ENCODE measurements around the gene FAM117A. TPM values are rescaled to one million over a fixed set of nuclear protein-coding genes. Genes with fewer than 3 reads are reported as not detected.
"Not testable (repeated sequence)": the region's sequence is repeated elsewhere in the genome, so short reads cannot be mapped to it uniquely, and the experiment has no call there.

Gene FAM117A
- total RNA-seq, 2 donors from 2014 or later, result 15.1 to 15.5 TPM

DNA sequence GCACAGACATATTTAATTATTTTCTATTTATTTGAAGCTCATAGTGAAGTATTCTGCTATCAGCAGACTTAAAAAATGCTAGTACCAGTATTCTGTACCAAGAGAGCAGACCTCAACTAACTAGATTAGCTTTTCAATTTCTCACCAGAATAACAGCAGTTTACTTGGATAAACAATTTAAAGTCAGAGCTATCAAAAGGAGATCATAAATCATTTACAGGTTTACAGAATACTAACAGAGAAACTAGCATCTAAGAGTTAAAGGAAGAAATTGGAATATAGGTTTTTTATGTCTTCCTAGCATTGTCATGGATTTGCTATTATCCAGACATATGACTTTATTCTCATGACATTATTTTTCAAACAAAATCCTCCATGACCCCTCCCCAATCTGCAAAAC lies 89.4 kb downstream of the FAM117A start:
- Histone ChIP-seq H3K36me3 (no peaks in the 10 kb centered on the region), H3K4me3 (no peak overlapping the region), H3K4me1 (peaks cover 0 to 71% of the 10 kb centered on the region in 2 donors), H3K9me3 (no peaks in the 10 kb centered on the region), H3K27ac (no peak overlapping the region), H3K27me3 (no peaks in the 10 kb centered on the region)
- TF ChIP-seq CTCF (IDR thresholded peaks at IDR 0.05), result no peak
- DNase-seq (ENCODE audit: low spot score), result no peak

GRCh38 chr17:49673679-49674078 lies 90.3 kb downstream of the FAM117A start:
- DNase-seq (ENCODE audit: low spot score), result peak; percentile 43
- H3K36me3 ChIP-seq, H3K9me3 ChIP-seq, H3K27ac ChIP-seq, H3K4me3 ChIP-seq, H3K27me3 ChIP-seq: not testable (repeated sequence)
- H3K4me1 ChIP-seq, result peaks cover 0 to 71% of the 10 kb centered on the region in 2 donors

GRCh38 chr17:49670641-49671040 lies 93.3 kb downstream of the FAM117A start:
- Histone ChIP-seq H3K4me3 (no peak overlapping the region), H3K9me3 (no peaks in the 10 kb centered on the region), H3K36me3 (no peaks in the 10 kb centered on the region), H3K27ac (peak overlapping the region in 1 of 2 donors; percentile 30), H3K4me1 (peaks cover 0 to 51% of the 10 kb centered on the region in 2 donors), H3K27me3 (no peaks in the 10 kb centered on the region)
- no peak for TF ChIP-seq CTCF (IDR thresholded peaks at IDR 0.05)
- DNase-seq (ENCODE audit: low spot score), result no peak

GRCh38 chr17:49670002-49670401 lies 93.9 kb downstream of the FAM117A start:
- Histone ChIP-seq H3K9me3 (no peaks in the 10 kb centered on the region), H3K4me3 (no peak overlapping the region), H3K36me3 (peaks cover 1% of the 10 kb centered on the region), H3K27me3 (no peaks in the 10 kb centered on the region), H3K4me1 (peaks cover 0 to 45% of the 10 kb centered on the region in 2 donors), H3K27ac (peak overlapping the region in 1 of 2 donors; percentile 30)
- TF ChIP-seq CTCF (IDR thresholded peaks at IDR 0.05), result no peak
- no peak for DNase-seq (ENCODE audit: low spot score)

DNA sequence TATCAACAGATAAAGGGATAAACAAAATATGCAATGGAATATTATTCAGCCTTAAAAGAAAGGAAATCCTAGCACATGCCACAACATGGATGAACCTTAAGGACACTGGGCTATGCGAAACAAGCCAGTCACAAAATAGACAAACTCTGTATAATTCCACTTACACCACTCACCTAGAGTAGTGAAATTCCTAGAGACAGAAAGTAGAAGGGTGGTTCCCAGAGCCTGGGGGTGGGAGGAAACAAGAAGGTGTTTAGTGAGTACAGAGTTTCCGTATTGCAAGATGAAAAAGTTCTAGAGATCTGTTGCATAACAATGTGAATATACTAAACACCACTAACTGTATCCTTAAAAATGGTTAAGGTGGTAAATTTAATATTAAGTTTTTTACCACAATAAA lies 96.1 kb downstream of the FAM117A start:
- DNase-seq (ENCODE audit: low spot score), result no peak
- no peak for TF ChIP-seq CTCF (IDR thresholded peaks at IDR 0.05)
- Histone ChIP-seq H3K36me3 (peaks cover 7% of the 10 kb centered on the region), H3K4me3 (no peak overlapping the region), H3K27ac (no peak overlapping the region), H3K9me3 (no peaks in the 10 kb centered on the region), H3K4me1 (peaks cover 0 to 37% of the 10 kb centered on the region in 2 donors), H3K27me3 (no peaks in the 10 kb centered on the region)

DNA sequence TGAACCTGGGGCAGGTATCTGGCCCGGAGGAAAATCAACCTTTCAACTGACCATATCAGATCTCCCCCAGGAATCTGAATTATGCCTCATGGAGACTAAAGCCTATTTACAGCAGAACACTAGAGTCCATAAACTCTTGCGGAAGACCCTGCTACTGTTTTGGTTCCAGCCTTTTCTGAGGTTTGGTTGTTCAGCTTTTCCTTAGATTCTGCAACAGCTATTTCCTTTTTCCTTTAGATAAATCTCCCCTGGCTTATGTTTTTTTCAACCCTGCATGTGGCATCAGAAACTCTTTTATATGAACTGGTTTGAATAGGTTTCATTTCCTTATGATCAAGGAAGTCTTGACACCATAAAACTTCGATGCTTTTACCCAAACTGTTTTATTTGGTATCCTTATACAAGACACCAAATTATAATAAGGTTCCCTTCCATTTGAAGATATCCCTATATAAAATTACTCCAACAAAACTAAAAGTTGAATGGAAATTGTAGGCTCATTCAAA lies 99.2 kb downstream of the FAM117A start:
- no peak for DNase-seq (ENCODE audit: low spot score)
- H3K36me3 ChIP-seq, result peaks cover 7% of the 10 kb centered on the region
- peaks cover 0 to 14% of the 10 kb centered on the region in 2 donors for H3K4me1 ChIP-seq
- H3K27ac ChIP-seq, result no peak overlapping the region
- H3K27me3 ChIP-seq, result no peaks in the 10 kb centered on the region
- no peak overlapping the region for H3K4me3 ChIP-seq
- no peak for TF ChIP-seq CTCF (IDR thresholded peaks at IDR 0.05)
- no peaks in the 10 kb centered on the region for H3K9me3 ChIP-seq

Other genes with a start within 250 kb of the FAM117A start
- gene NXPH3, start 188.3 kb downstream of the FAM117A start, total RNA-seq, result 1 to 10 TPM; 3.4 to 8.8 TPM
- 10 to 100 TPM; 40.9 to 71.8 TPM for gene SPOP, start 86.0 kb downstream of the FAM117A start, total RNA-seq
- 10 to 100 TPM; 54.1 to 83.6 TPM for gene SLC35B1, start 56.2 kb downstream of the FAM117A start, total RNA-seq
- 10 to 100 TPM; 30.5 to 38.2 TPM for gene KAT7, start 24.6 kb upstream of the FAM117A start, total RNA-seq
- not detected for gene TAC4, start 83.9 kb upstream of the FAM117A start, total RNA-seq
- gene DLX4, start 205.1 kb upstream of the FAM117A start, total RNA-seq, result under 1 TPM in 1 of 2 donors, not detected in 1; 0.71 TPM
- gene DLX3, start 231.1 kb upstream of the FAM117A start, total RNA-seq, result under 1 TPM in 1 of 2 donors, not detected in 1; 0.12 TPM